ENCODE measurements around the gene RASEF. TPM values are rescaled to one million over a fixed set of nuclear protein-coding genes. Genes with fewer than 3 reads are reported as not detected.

RASEF gene
- polyA plus RNA-seq, 2 donors, result 3.8 to 4.3 TPM

DNA sequence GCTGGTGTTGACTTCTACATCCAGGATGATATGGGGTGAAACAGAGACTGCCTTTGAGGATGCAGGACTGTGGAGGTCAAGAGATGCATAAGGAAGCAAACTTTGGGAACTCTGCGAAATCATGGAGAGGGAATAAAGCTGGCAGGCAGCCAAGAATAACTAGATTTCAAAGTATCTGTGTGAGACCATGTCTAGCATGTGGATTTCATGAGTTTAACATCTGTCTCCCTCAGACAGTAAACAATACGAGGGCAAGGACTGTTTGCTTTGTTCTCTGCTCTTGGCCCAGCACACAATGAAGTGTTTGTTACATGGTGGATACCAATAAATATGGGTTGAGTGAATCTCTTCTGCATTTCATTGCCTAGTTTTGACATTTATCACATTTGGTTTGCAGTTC lies 71.3 kb downstream of the RASEF start:
- peaks cover 3 to 4% of the 10 kb centered on the region in 2 donors for H3K36me3 ChIP-seq (ENCODE audit: control insufficient read depth in 2 of 2, insufficient read depth in 2 of 2, low read length in 1 of 2)
- no peaks in the 10 kb centered on the region for H3K4me1 ChIP-seq (ENCODE audit: control insufficient read depth in 2 of 2, insufficient read depth in 2 of 2, low read length in 1 of 2)
- H3K27ac ChIP-seq (ENCODE audit: low read depth in 2 of 2, low read length in 1 of 2), result no peak overlapping the region
- no peaks in the 10 kb centered on the region for H3K27me3 ChIP-seq (ENCODE audit: control insufficient read depth in 1 of 2, insufficient read depth in 2 of 2, low read length in 2 of 2)
- 64 to 68% methylated on average over 2 of the region's 2 CpGs for WGBS, 2 donors
- no peak overlapping the region for H3K4me3 ChIP-seq (ENCODE audit: low read depth in 1 of 2, low read length in 2 of 2)
- H3K9me3 ChIP-seq (ENCODE audit: control insufficient read depth in 2 of 2, insufficient read depth in 1 of 2, low read depth in 1 of 2, low read length in 1 of 2), result no peaks in the 10 kb centered on the region

GRCh38 chr9:82989929-82990328 lies 73.0 kb downstream of the RASEF start:
- H3K36me3 ChIP-seq (ENCODE audit: control insufficient read depth in 2 of 2, insufficient read depth in 2 of 2, low read length in 1 of 2), result peaks cover 0 to 4% of the 10 kb centered on the region in 2 donors
- no peaks in the 10 kb centered on the region for H3K4me1 ChIP-seq (ENCODE audit: control insufficient read depth in 2 of 2, insufficient read depth in 2 of 2, low read length in 1 of 2)
- H3K4me3 ChIP-seq (ENCODE audit: low read depth in 1 of 2, low read length in 2 of 2), result no peak overlapping the region
- no peaks in the 10 kb centered on the region for H3K9me3 ChIP-seq (ENCODE audit: control insufficient read depth in 2 of 2, insufficient read depth in 1 of 2, low read depth in 1 of 2, low read length in 1 of 2)
- no peak overlapping the region for H3K27ac ChIP-seq (ENCODE audit: low read depth in 2 of 2, low read length in 1 of 2)
- 58 to 64% methylated on average over 4 of the region's 4 CpGs for WGBS, 2 donors
- H3K27me3 ChIP-seq (ENCODE audit: control insufficient read depth in 1 of 2, insufficient read depth in 2 of 2, low read length in 2 of 2), result no peaks in the 10 kb centered on the region

DNA sequence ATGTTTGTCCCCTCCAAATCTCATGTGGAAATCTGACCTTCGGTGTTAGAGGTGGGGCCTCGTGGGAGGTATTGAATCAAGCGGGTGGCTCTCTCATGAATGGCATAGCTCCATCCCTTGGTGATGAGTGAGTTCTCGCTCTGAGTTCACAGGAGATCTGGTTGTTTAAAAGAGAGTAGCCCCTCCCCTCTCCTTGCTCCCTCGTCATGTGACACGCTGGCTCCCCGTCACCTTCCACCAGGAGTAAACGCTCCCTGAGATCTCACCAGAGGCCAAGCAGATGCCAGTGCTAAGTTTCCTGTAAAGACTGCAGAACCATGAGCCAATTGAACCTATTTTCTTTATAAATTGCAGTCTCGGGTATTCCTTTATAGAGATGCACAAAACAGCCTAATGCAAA lies 74.5 kb downstream of the RASEF start:
- no peak overlapping the region for H3K4me3 ChIP-seq (ENCODE audit: low read depth in 1 of 2, low read length in 2 of 2)
- no peaks in the 10 kb centered on the region for H3K9me3 ChIP-seq (ENCODE audit: control insufficient read depth in 2 of 2, insufficient read depth in 1 of 2, low read depth in 1 of 2, low read length in 1 of 2)
- 85 to 87% methylated on average over 9 of the region's 9 CpGs for WGBS, 2 donors
- no peaks in the 10 kb centered on the region for H3K4me1 ChIP-seq (ENCODE audit: control insufficient read depth in 2 of 2, insufficient read depth in 2 of 2, low read length in 1 of 2)
- peaks cover 0 to 4% of the 10 kb centered on the region in 2 donors for H3K36me3 ChIP-seq (ENCODE audit: control insufficient read depth in 2 of 2, insufficient read depth in 2 of 2, low read length in 1 of 2)
- H3K27ac ChIP-seq (ENCODE audit: low read depth in 2 of 2, low read length in 1 of 2), result no peak overlapping the region
- H3K27me3 ChIP-seq (ENCODE audit: control insufficient read depth in 1 of 2, insufficient read depth in 2 of 2, low read length in 2 of 2), result no peaks in the 10 kb centered on the region

DNA sequence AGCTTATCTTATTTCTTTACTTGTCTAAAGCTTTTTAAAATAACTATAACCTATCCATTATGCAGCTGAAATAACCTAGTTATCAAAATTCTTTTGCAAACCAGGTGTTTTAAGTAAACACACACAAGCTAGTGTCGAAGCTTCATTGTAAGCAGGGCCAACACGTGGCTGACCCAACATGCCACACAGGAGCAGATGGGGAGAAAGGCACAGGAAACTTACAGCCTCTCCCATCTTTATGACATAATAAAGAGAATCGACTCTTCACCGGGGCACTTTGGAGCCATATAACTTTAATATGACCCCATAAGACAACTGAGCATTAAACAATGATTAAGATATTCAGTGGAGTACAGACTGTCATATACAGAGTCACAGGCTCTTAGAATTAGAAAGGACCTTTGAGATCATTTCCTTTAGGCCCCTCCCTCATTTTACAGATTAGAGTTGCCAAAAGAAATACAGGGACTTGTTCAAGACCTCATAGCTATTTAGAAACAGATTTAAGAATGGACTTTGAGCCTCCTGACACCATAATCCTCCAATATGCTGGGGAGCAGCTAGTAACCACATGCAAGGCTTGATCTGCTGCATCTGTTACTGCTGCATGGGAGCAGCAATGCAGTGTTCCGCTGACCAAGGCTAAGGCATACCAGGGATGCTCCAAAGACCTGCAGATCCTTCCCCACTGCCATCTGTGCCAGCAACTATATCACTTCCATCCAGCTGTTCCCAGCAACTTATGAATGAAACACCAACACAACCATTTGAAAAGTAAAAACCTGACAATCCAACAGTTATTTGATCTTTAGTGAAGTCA lies 75.4 kb downstream of the RASEF start:
- H3K27me3 ChIP-seq (ENCODE audit: control insufficient read depth in 1 of 2, insufficient read depth in 2 of 2, low read length in 2 of 2), result no peaks in the 10 kb centered on the region
- H3K4me1 ChIP-seq (ENCODE audit: control insufficient read depth in 2 of 2, insufficient read depth in 2 of 2, low read length in 1 of 2), result no peaks in the 10 kb centered on the region
- WGBS, 2 donors, result 63 to 66% methylated on average over 5 of the region's 5 CpGs
- peaks cover 0 to 4% of the 10 kb centered on the region in 2 donors for H3K36me3 ChIP-seq (ENCODE audit: control insufficient read depth in 2 of 2, insufficient read depth in 2 of 2, low read length in 1 of 2)
- no peak overlapping the region for H3K27ac ChIP-seq (ENCODE audit: low read depth in 2 of 2, low read length in 1 of 2)
- no peaks in the 10 kb centered on the region for H3K9me3 ChIP-seq (ENCODE audit: control insufficient read depth in 2 of 2, insufficient read depth in 1 of 2, low read depth in 1 of 2, low read length in 1 of 2)
- no peak overlapping the region for H3K4me3 ChIP-seq (ENCODE audit: low read depth in 1 of 2, low read length in 2 of 2)

DNA sequence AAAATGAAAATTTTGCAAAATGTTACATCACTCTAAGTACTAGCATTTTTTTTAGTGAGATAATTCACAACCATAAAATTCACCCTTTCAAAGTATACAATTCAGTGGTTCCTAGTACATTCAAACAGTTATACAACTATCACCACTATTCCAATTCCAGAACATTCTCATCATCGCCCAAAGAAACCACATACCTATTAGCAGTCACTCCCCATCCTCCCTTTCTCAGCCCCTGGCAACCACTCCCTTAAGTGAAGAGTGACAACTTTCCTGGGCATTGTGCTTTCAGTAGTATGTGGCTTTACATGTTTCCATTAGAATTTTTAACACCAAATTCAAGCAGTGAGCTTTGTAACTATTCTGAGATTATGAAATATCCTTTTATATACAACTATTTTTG lies 81.4 kb downstream of the RASEF start:
- no peak overlapping the region for H3K4me3 ChIP-seq (ENCODE audit: low read depth in 1 of 2, low read length in 2 of 2)
- H3K27me3 ChIP-seq (ENCODE audit: control insufficient read depth in 1 of 2, insufficient read depth in 2 of 2, low read length in 2 of 2), result no peaks in the 10 kb centered on the region
- no peaks in the 10 kb centered on the region for H3K36me3 ChIP-seq (ENCODE audit: control insufficient read depth in 2 of 2, insufficient read depth in 2 of 2, low read length in 1 of 2)
- no peaks in the 10 kb centered on the region for H3K4me1 ChIP-seq (ENCODE audit: control insufficient read depth in 2 of 2, insufficient read depth in 2 of 2, low read length in 1 of 2)
- 85 to 95% methylated on average over 1 of the region's 1 CpG for WGBS, 2 donors
- no peaks in the 10 kb centered on the region for H3K9me3 ChIP-seq (ENCODE audit: control insufficient read depth in 2 of 2, insufficient read depth in 1 of 2, low read depth in 1 of 2, low read length in 1 of 2)
- H3K27ac ChIP-seq (ENCODE audit: low read depth in 2 of 2, low read length in 1 of 2), result no peak overlapping the region

DNA sequence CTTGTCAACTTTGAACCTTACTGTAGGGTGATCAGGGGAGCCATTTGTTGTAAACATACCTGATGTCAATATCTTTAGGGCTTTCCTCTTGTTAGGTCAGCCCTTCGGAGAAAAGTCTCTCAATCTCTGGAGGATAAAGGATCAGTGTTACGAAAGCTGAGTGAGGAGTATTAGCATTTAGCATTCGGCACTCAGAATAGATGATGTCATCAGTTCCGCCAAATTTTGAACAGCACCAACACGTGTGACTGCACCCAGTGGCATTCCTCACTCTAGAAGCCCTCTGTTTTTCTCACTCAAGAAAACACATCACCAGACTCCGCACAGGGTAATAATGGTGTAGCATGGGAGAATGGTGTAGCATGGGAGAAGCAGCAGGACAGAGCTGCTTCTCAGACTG lies 87.8 kb downstream of the RASEF start:
- no peak overlapping the region for H3K27ac ChIP-seq (ENCODE audit: low read depth in 2 of 2, low read length in 1 of 2)
- no peaks in the 10 kb centered on the region for H3K9me3 ChIP-seq (ENCODE audit: control insufficient read depth in 2 of 2, insufficient read depth in 1 of 2, low read depth in 1 of 2, low read length in 1 of 2)
- H3K36me3 ChIP-seq (ENCODE audit: control insufficient read depth in 2 of 2, insufficient read depth in 2 of 2, low read length in 1 of 2), result no peaks in the 10 kb centered on the region
- 79 to 82% methylated on average over 6 of the region's 6 CpGs for WGBS, 2 donors
- H3K4me3 ChIP-seq (ENCODE audit: low read depth in 1 of 2, low read length in 2 of 2), result no peak overlapping the region
- no peaks in the 10 kb centered on the region for H3K4me1 ChIP-seq (ENCODE audit: control insufficient read depth in 2 of 2, insufficient read depth in 2 of 2, low read length in 1 of 2)
- no peaks in the 10 kb centered on the region for H3K27me3 ChIP-seq (ENCODE audit: control insufficient read depth in 1 of 2, insufficient read depth in 2 of 2, low read length in 2 of 2)

GRCh38 chr9:82972446-82972845 lies 90.5 kb downstream of the RASEF start:
- H3K4me3 ChIP-seq (ENCODE audit: low read depth in 1 of 2, low read length in 2 of 2), result no peak overlapping the region
- no peaks in the 10 kb centered on the region for H3K27me3 ChIP-seq (ENCODE audit: control insufficient read depth in 1 of 2, insufficient read depth in 2 of 2, low read length in 2 of 2)
- H3K9me3 ChIP-seq (ENCODE audit: control insufficient read depth in 2 of 2, insufficient read depth in 1 of 2, low read depth in 1 of 2, low read length in 1 of 2), result no peaks in the 10 kb centered on the region
- WGBS, 2 donors, result 62 to 80% methylated on average over 3 of the region's 3 CpGs
- no peak overlapping the region for H3K27ac ChIP-seq (ENCODE audit: low read depth in 2 of 2, low read length in 1 of 2)
- no peaks in the 10 kb centered on the region for H3K4me1 ChIP-seq (ENCODE audit: control insufficient read depth in 2 of 2, insufficient read depth in 2 of 2, low read length in 1 of 2)
- no peaks in the 10 kb centered on the region for H3K36me3 ChIP-seq (ENCODE audit: control insufficient read depth in 2 of 2, insufficient read depth in 2 of 2, low read length in 1 of 2)

DNA sequence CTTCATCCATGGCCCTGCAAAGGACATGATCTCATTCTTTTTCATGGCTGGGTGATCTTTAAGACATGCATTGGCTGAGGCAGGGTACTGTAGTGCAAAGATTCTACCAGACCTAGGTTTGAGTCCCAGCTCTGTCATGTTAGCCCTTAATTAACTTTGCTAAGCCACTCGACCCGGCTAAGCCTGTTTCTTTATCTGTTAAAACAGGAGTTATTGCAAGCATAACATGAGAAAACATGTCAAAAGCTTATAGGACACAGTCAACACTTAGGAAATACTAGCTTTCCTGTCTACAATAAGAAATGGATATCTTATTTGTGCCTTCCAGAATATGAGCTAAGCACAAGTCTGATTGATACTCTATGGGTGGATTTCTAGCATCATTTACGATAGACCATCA lies 92.6 kb downstream of the RASEF start:
- H3K9me3 ChIP-seq (ENCODE audit: control insufficient read depth in 2 of 2, insufficient read depth in 1 of 2, low read depth in 1 of 2, low read length in 1 of 2), result no peaks in the 10 kb centered on the region
- no peak overlapping the region for H3K4me3 ChIP-seq (ENCODE audit: low read depth in 1 of 2, low read length in 2 of 2)
- 61 to 63% methylated on average over 3 of the region's 3 CpGs for WGBS, 2 donors
- no peaks in the 10 kb centered on the region for H3K27me3 ChIP-seq (ENCODE audit: control insufficient read depth in 1 of 2, insufficient read depth in 2 of 2, low read length in 2 of 2)
- H3K27ac ChIP-seq (ENCODE audit: low read depth in 2 of 2, low read length in 1 of 2), result no peak overlapping the region
- no peaks in the 10 kb centered on the region for H3K36me3 ChIP-seq (ENCODE audit: control insufficient read depth in 2 of 2, insufficient read depth in 2 of 2, low read length in 1 of 2)
- no peaks in the 10 kb centered on the region for H3K4me1 ChIP-seq (ENCODE audit: control insufficient read depth in 2 of 2, insufficient read depth in 2 of 2, low read length in 1 of 2)

DNA sequence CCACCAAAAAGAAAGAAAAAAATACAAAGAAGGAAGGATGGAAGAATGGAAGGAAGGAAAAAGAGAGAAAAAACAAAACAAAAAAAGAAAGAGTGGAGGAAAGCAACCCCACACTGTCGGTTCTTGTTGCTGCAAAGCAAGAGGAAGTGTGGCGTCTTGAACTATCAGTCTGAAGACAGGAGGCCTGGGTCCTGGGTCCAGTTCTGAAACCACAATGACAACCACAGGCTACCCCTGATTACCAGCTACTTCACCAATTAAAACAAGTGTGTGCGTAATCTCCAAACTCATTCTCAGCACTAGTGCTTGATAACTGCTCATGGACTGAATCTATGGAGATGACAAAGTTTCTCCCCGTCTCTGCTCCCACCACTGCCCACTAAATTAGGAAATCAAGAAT lies 93.7 kb downstream of the RASEF start:
- Histone ChIP-seq H3K36me3 (ENCODE audit: control insufficient read depth in 2 of 2, insufficient read depth in 2 of 2, low read length in 1 of 2) (no peaks in the 10 kb centered on the region), H3K27me3 (ENCODE audit: control insufficient read depth in 1 of 2, insufficient read depth in 2 of 2, low read length in 2 of 2) (no peaks in the 10 kb centered on the region), H3K9me3 (ENCODE audit: control insufficient read depth in 2 of 2, insufficient read depth in 1 of 2, low read depth in 1 of 2, low read length in 1 of 2) (no peaks in the 10 kb centered on the region), H3K27ac (ENCODE audit: low read depth in 2 of 2, low read length in 1 of 2) (no peak overlapping the region), H3K4me3 (ENCODE audit: low read depth in 1 of 2, low read length in 2 of 2) (no peak overlapping the region), H3K4me1 (ENCODE audit: control insufficient read depth in 2 of 2, insufficient read depth in 2 of 2, low read length in 1 of 2) (no peaks in the 10 kb centered on the region)
- 78 to 82% methylated on average over 4 of the region's 4 CpGs for WGBS, 2 donors

DNA sequence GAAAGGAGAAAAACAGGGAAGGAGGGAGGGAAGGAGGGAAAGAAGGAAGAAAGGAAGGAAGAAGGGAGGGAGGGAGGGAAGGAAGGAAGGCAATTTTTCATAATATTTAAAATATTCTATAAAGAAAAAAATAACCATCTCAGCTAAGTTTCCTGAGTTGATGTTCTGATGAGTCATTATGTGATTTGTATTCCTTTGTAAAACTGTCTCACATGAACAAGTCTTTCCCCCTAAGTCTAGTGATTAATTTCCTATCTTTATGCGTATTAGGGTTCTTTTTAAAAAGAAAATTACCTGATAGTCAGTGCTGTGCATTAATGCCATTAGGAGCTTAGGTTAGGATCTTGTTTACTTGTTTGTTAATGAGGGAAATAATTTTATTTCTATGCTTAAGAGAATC lies 94.1 kb downstream of the RASEF start:
- H3K27ac ChIP-seq (ENCODE audit: low read depth in 2 of 2, low read length in 1 of 2), result no peak overlapping the region
- H3K36me3 ChIP-seq (ENCODE audit: control insufficient read depth in 2 of 2, insufficient read depth in 2 of 2, low read length in 1 of 2), result no peaks in the 10 kb centered on the region
- no peak overlapping the region for H3K4me3 ChIP-seq (ENCODE audit: low read depth in 1 of 2, low read length in 2 of 2)
- 68 to 91% methylated on average over 1 of the region's 1 CpG for WGBS, 2 donors
- no peaks in the 10 kb centered on the region for H3K9me3 ChIP-seq (ENCODE audit: control insufficient read depth in 2 of 2, insufficient read depth in 1 of 2, low read depth in 1 of 2, low read length in 1 of 2)
- H3K4me1 ChIP-seq (ENCODE audit: control insufficient read depth in 2 of 2, insufficient read depth in 2 of 2, low read length in 1 of 2), result no peaks in the 10 kb centered on the region
- no peaks in the 10 kb centered on the region for H3K27me3 ChIP-seq (ENCODE audit: control insufficient read depth in 1 of 2, insufficient read depth in 2 of 2, low read length in 2 of 2)

Measured in esophagus (tissue), 2 donors.